HG02973 (cell line): Measurements from ENCODE around the gene UGT1A10.
"Not testable (repeated sequence)": the region's sequence is repeated elsewhere in the genome, so short reads cannot be mapped to it uniquely, and the experiment has no call there.

Experiments used
- ATAC-seq: cut with Tn5 transposase; IDR thresholded peaks from one replicate; pipeline ENCODE4 v1.9.1; 2021; ENCODE audit warnings: moderate library complexity; ENCODE audit not compliant: unreplicated experiment

UGT1A10 gene

GRCh38 chr2:233691443-233692433, 55.5 kb downstream of the UGT1A10 start:
- ATAC-seq, result no peak

DNA sequence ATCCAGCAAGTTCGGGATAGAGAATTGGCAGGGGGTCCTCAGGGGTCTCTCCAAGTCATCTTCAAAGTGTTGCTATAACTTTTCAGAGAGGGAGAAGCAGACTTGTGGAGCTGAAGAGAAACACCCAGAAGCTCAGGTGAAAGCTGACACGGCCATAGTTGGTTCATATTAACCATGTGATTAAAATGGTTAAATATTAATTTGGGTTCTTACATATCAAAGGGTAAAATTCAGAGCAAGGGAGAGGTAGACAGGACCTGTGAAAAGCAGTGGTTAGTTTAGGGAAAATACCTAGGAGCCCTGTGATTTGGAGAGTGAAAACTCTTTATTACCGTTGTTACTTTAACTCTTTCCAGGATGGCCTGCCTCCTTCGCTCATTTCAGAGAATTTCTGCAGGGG, 56.4 kb downstream of the UGT1A10 start, which contains the start of gene UGT1A6:
Gene UGT1A6 (plus strand): TSS at position 243 of the 400 bp plus-strand sequence. CDS start 115 bp downstream, at position 358.
- no peak for ATAC-seq

GRCh38 chr2:233693963-233694362, 57.7 kb downstream of the UGT1A10 start:
- no peak for ATAC-seq

DNA sequence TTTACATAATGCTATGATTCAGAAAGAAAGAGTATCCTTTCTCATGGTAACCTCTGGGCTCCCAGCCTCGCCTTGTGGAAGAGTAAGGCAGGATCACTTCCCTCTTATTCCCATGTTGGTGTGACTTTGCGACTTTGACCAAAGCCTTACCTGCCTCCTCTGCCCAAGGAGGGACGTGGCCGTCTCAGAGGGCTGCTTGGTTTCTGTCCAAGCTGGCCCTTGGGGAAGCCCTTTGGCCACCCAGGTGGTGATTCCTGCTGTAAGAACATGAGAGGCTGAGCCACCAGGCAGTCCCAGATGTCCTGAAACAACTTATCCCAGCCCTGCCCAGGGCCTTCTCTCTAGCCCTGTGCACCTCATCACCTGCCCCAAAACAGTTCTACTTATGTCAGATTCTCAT, 62.5 kb downstream of the UGT1A10 start:
- ATAC-seq, result no peak

GRCh38 chr2:233699424-233700027, 63.3 kb downstream of the UGT1A10 start:
- ATAC-seq, result no peak

DNA sequence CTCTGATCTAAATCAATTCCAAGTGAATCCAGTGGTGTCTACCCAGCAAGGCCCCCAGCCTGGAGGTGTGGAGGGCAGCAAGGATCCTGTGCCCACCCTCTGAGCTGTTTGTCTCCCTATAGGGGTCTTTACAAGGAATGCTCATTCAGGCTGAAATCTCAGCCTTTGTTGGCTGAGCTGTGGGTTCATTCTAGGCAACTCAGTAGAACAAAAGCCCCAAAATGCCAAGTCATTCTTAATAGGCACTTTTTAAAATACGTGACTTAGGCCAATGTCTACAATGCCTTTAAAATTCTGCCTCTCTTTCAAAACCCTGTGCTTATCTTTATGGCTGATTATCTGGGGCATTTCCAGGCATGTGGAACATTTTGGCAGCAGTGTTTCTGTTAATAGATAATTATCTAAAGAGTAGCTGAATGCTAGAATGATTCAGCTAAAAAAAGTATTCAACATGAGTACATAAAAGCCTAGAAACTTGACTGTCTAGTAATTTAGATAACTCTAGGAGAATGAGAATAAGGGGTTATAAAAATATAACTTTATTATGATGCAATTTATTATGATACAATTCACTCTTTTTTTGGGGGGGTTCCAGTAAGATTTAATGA, 63.9 kb downstream of the UGT1A10 start:
- no peak for ATAC-seq

DNA sequence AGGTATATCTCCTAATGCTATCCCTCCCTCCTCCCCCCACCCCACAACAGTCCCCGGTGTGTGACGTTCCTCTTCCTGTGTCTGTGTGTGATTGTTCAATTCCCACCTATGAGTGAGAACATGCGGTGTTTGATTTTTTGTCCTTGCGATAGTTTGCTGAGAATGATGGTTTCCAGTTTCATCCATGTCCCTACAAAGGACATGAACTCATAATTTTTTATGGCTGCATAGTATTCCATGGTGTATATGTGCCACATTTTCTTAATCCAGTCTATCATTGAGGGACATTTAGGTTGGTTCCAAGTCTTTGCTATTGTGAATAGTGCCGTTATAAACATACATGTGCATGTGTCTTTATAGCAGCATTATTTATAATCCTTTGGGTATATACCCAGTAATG, 64.6 kb downstream of the UGT1A10 start:
- not testable (repeated sequence) for ATAC-seq

DNA sequence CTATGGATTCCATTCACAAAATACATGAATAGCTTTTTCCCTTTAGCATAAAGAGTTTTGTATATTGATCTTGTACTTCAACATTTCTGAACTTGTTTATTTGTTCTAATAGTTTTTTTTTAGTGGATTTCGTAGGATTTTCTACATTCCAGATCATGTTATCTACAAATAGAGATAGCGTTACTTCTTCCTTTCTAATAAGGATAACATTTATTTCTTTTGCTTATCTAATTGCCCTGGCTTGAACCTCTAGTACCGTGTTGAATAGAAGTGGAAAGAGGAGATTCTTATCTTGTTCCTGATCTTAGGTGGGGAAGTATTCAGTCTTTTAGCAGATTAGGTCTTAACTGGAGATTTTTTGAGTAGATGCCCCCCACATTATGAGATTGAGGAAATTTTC, 66.0 kb downstream of the UGT1A10 start:
- no peak for ATAC-seq

GRCh38 chr2:233705911-233706506, 69.8 kb downstream of the UGT1A10 start:
- ATAC-seq, result no peak

DNA sequence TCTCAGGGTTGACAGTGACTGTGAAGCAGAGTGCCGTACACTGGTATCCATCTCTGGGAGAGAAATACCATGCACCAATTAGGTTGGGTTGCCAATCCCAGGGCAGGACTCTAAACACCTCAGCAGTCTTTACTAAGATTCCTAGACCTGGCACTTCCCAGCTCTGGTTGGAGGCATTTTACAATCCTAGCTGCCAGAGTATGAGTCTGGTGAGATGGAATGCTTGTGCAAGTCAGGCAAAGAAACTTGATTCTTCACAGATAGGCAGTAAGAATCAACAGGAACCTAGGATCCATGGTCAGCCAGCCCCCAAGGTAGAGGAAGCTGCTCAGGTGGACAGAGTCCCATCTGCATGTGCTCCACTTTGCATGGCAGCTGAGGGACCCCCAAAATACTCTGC, 70.5 kb downstream of the UGT1A10 start:
- no peak for ATAC-seq

DNA sequence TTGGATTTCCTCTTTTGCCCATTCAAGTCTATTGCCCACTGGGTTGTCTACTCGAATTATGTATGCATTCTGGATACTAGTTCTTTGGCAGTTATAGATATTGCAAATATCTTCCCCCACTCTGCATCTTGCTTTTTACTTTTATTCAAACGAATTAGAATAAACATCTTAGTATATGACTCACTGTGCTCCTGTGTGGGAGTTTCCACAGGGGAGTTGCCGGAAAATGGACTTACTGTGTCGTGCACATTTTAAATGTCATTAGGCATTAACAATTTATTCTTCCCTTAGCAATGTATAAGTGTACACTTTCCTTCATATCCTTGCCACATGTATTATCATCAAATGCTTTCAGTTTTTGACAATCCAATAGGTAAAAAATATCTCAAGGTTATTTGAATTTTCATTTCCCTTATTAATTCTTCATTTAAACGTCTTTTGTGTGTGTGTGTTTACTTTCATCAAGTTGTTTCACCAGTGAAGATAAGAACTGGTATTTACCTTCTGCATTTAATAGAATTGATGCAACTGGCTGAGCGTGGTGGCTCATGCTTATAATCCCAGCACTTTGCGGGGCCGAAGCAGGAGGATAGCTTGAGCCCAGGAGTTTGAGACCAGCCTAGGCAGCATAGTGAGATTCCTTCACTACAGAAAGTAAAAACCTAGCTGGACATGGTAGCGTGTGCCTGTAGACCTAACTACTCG, 71.8 kb downstream of the UGT1A10 start:
- ATAC-seq, result no peak

DNA sequence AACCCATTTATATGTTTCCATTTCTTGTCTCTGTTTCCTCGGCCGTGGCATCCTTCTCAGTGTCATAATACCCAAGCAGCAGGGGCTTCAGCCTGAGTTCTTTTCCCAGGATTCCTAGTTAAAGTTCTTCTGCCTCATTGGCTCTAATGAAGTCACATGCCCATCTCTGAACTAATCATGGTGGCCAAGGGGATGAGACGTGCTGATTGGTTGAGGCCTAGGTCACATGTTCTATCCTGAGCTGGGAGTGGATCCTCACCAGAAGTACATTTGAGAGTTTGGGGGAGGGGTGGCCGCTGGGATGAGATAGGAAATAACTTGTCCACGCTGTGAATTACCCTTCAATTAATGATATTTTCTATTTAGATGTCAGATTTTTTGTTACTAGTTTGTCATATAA, 72.7 kb downstream of the UGT1A10 start:
- no peak for ATAC-seq

- no peak for ATAC-seq
Measured at GRCh38 chr2:233711312-233712008, 75.2 kb downstream of the UGT1A10 start.

DNA sequence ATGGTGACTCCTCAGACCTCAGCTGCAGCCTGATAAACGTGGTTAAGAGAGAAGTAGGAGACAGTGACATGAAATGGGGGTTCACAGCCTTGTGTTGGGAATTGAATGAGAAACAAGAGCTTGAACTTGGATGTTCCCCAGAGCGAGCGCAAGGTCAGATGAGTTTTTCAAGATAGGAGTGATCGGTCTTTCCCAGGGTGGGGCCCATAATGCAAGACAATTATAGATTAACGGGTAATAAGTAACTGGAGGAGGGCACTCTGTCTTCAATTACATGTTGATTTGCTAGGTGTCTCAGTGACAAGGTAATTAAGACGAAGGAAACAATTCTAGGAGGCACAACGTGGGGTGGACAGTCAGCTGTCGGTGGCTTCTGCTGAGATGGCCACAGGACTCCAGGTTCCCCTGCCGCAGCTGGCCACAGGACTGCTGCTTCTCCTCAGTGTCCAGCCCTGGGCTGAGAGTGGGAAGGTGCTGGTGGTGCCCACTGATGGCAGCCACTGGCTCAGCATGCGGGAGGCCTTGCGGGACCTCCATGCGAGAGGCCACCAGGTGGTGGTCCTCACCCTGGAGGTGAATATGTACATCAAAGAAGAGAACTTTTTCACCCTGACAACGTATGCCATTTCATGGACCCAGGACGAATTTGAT, 76.5 kb downstream of the UGT1A10 start, which contains the start of gene UGT1A5:
Gene UGT1A5 (plus strand): TSS at position 297 of the 651 bp plus-strand sequence. CDS start 85 bp downstream, at position 382.
- no peak for ATAC-seq

GRCh38 chr2:233713262-233713615, 77.0 kb downstream of the UGT1A10 start:
- ATAC-seq, result no peak

DNA sequence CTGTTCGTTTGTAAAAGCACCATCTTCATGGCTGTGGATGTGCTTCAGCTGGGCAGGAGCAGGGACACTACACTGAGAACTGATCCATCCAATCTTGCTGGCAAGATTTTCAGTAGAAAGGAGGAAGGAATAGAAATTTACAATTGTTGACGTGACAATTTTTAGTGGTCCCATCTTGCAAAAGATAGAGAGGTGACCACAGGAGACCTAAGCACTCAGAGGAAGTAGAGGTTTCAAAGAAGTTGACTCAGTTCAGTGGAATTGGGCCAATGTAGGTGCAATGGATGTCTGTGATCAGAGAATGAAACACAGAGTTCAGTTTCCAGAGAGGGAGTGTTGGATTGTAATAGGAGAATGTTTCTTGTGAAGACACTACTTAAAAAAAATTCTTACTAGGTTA, 77.9 kb downstream of the UGT1A10 start:
- no peak for ATAC-seq

DNA sequence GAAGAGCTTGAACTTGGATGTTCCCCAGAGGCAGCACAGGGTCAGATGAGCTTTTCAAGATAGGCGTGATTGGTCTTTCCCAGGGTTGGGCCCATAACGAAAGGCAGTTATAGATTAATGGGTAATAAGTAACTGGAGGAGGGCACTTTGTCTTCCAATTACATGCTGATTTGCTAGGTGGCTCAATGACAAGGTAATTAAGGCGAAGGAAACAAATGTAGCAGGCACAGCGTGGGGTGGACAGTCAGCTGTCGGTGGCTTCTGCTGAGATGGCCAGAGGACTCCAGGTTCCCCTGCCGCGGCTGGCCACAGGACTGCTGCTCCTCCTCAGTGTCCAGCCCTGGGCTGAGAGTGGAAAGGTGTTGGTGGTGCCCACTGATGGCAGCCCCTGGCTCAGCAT, 82.3 kb downstream of the UGT1A10 start, which contains the start of gene UGT1A4:
Gene UGT1A4 (plus strand): TSS at position 185 of the 400 bp plus-strand sequence. CDS start 85 bp downstream, at position 270.
- no peak for ATAC-seq

DNA sequence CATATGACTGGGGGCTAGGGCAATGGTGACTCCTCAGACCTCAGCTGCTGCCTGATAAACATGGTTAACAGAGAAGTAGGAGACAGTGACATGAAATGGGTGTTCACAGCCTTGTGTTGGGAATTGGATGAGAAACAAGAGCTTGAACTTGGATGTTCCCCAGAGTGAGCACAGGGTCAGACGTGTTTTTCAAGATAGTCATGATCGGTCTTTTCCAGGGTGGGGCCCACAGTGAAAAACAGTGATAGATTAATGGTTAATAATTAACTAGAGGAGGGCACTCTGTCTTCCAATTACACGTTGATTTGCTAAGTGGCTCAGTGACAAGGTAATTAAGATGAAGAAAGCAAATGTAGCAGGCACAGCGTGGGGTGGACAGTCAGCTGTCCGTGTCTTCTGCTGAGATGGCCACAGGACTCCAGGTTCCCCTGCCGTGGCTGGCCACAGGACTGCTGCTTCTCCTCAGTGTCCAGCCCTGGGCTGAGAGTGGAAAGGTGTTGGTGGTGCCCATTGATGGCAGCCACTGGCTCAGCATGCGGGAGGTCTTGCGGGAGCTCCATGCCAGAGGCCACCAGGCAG, 92.6 kb downstream of the UGT1A10 start, which contains the start of gene UGT1A3:
Gene UGT1A3 (plus strand): TSS at position 320 of the 579 bp plus-strand sequence. CDS start 85 bp downstream, at position 405.
- ATAC-seq, result no peak
